Measurements from ENCODE around the gene SMTNL2. TPM values are rescaled to one million over a fixed set of nuclear protein-coding genes. Genes with fewer than 3 reads are reported as not detected.
"Not testable (repeated sequence)": the region's sequence is repeated elsewhere in the genome, so short reads cannot be mapped to it uniquely, and the experiment has no call there.

Gene SMTNL2
- total RNA-seq, 1 experiment from 2014 or later: not detected

- BruUV-seq (replicated peaks): no TSS peak
- CTCF ChIA-PET: no interaction called here
- Histone ChIP-seq H3K4me3 (ENCODE audit: low read depth, low read length, poor library complexity, severe bottlenecking) (no peak overlapping the region), H3K27me3 (replicated peaks; ENCODE audit: insufficient read depth, low read depth, low read length, poor library complexity) (peaks cover 36% of the 10 kb centered on the region), H3K36me3 (ENCODE audit: insufficient read depth, low read length, poor library complexity, severe bottlenecking) (no peaks in the 10 kb centered on the region), H3K4me1 (ENCODE audit: insufficient read depth, low read length, poor library complexity, severe bottlenecking) (no peaks in the 10 kb centered on the region), H3K27ac (ENCODE audit: low read depth, low read length, poor library complexity, severe bottlenecking) (no peak overlapping the region), H3K9me3 (ENCODE audit: low read depth, low read length, poor library complexity, severe bottlenecking) (no peaks in the 10 kb centered on the region)
- POLR2A ChIA-PET (ENCODE audit: low non-redundant PET): no interaction called here
- no peak for DNase-seq (ENCODE audit: low spot score)
- no peak for TF ChIP-seq CTCF (conservative IDR thresholded peaks at IDR 0.05; ENCODE audit: low read depth, low read length)
- no peak for TF ChIP-seq EZH2 (IDR thresholded peaks at IDR 0.05; ENCODE audit: borderline replicate concordance, low read depth, low read length, poor library complexity, severe bottlenecking)
- intact Hi-C loops (cut with micrococcal nuclease; ENCODE audit: unreplicated experiment): no loop called here
Measured at GRCh38 chr17:4587803-4588202, 3.5 kb downstream of the SMTNL2 start.

- ChIA-PET CTCF (no interaction called here), POLR2A (ENCODE audit: low non-redundant PET) (no interaction called here)
- H3K9me3 ChIP-seq (ENCODE audit: low read depth, low read length, poor library complexity, severe bottlenecking): no peaks in the 10 kb centered on the region
- no TSS peak for BruUV-seq (replicated peaks)
- intact Hi-C loops (cut with micrococcal nuclease; ENCODE audit: unreplicated experiment): no loop called here
- peaks cover 30% of the 10 kb centered on the region for H3K27me3 ChIP-seq (replicated peaks; ENCODE audit: insufficient read depth, low read depth, low read length, poor library complexity)
- H3K4me1 ChIP-seq (ENCODE audit: insufficient read depth, low read length, poor library complexity, severe bottlenecking): no peaks in the 10 kb centered on the region
- H3K36me3 ChIP-seq (ENCODE audit: insufficient read depth, low read length, poor library complexity, severe bottlenecking): no peaks in the 10 kb centered on the region
- DNase-seq (ENCODE audit: low spot score): no peak
- H3K27ac ChIP-seq (ENCODE audit: low read depth, low read length, poor library complexity, severe bottlenecking): no peak overlapping the region
- H3K4me3 ChIP-seq (ENCODE audit: low read depth, low read length, poor library complexity, severe bottlenecking): no peak overlapping the region
- TF ChIP-seq EZH2 (IDR thresholded peaks at IDR 0.05; ENCODE audit: borderline replicate concordance, low read depth, low read length, poor library complexity, severe bottlenecking) (no peak), CTCF (conservative IDR thresholded peaks at IDR 0.05; ENCODE audit: low read depth, low read length) (no peak)
Measured at GRCh38 chr17:4588391-4588790, 4.1 kb downstream of the SMTNL2 start.

GRCh38 chr17:4588898-4589625 lies 4.7 kb downstream of the SMTNL2 start:
- no peak for DNase-seq (ENCODE audit: low spot score)
- no TSS peak for BruUV-seq (replicated peaks)
- Histone ChIP-seq H3K4me1 (ENCODE audit: insufficient read depth, low read length, poor library complexity, severe bottlenecking) (no peaks in the 10 kb centered on the region), H3K9me3 (ENCODE audit: low read depth, low read length, poor library complexity, severe bottlenecking) (no peaks in the 10 kb centered on the region), H3K36me3 (ENCODE audit: insufficient read depth, low read length, poor library complexity, severe bottlenecking) (no peaks in the 10 kb centered on the region), H3K27ac (ENCODE audit: low read depth, low read length, poor library complexity, severe bottlenecking) (no peak overlapping the region), H3K27me3 (replicated peaks; ENCODE audit: insufficient read depth, low read depth, low read length, poor library complexity) (peaks cover 24% of the 10 kb centered on the region), H3K4me3 (ENCODE audit: low read depth, low read length, poor library complexity, severe bottlenecking) (no peak overlapping the region)
- TF ChIP-seq EZH2 (IDR thresholded peaks at IDR 0.05; ENCODE audit: borderline replicate concordance, low read depth, low read length, poor library complexity, severe bottlenecking) (no peak), CTCF (conservative IDR thresholded peaks at IDR 0.05; ENCODE audit: low read depth, low read length) (no peak)
- intact Hi-C loops (cut with micrococcal nuclease; ENCODE audit: unreplicated experiment): no loop called here
- ChIA-PET CTCF (interaction anchor here (0.6 kb wide), 1 partner anchor 70 kb away, joined by 5 read pairs; no protein-coding TSS in a partner anchor), POLR2A (ENCODE audit: low non-redundant PET) (no interaction called here)

- H3K4me3 ChIP-seq (ENCODE audit: low read depth, low read length, poor library complexity, severe bottlenecking); BruUV-seq (replicated peaks); DNase-seq (ENCODE audit: low spot score); H3K27ac ChIP-seq (ENCODE audit: low read depth, low read length, poor library complexity, severe bottlenecking); POLR2A ChIA-PET (ENCODE audit: low non-redundant PET); H3K36me3 ChIP-seq (ENCODE audit: insufficient read depth, low read length, poor library complexity, severe bottlenecking); H3K4me1 ChIP-seq (ENCODE audit: insufficient read depth, low read length, poor library complexity, severe bottlenecking); intact Hi-C loops (cut with micrococcal nuclease; ENCODE audit: unreplicated experiment); H3K9me3 ChIP-seq (ENCODE audit: low read depth, low read length, poor library complexity, severe bottlenecking): not testable (repeated sequence)
- CTCF ChIA-PET: interaction anchor here (0.6 kb wide), 1 partner anchor 69 kb away, joined by 5 read pairs; no protein-coding TSS in a partner anchor
- peaks cover 14% of the 10 kb centered on the region for H3K27me3 ChIP-seq (replicated peaks; ENCODE audit: insufficient read depth, low read depth, low read length, poor library complexity)
Measured at GRCh38 chr17:4590042-4590441, 5.7 kb downstream of the SMTNL2 start.
